Activated CD4-positive, alpha-beta T cell treated with anti-CD3 and anti-CD28 coated beads for 24 hours (primary cell): ENCODE results near the gene DAB2IP.

Source experiments
- DNase-seq, 2 donors: peaks; one replicate each; pipeline ENCODE4 v3.0.0-alpha.2; 2020; ENCODE audit warnings: low read depth in 2 of 2

The DAB2IP gene

GRCh38 chr9:121626012-121626411, 25.4 kb upstream of the DAB2IP start:
- DNase-seq = no peak

GRCh38 chr9:121627427-121627826, 24.0 kb upstream of the DAB2IP start:
- DNase-seq = no peak

GRCh38 chr9:121628401-121628800, 23.0 kb upstream of the DAB2IP start:
- DNase-seq = no peak

- DNase-seq = no peak
These were observed 20.3 kb upstream of the DAB2IP start for GRCh38 chr9:121631115-121631514.

GRCh38 chr9:121631978-121632418, 19.4 kb upstream of the DAB2IP start:
- no peak for DNase-seq

- no peak for DNase-seq
These were observed 18.2 kb upstream of the DAB2IP start for GRCh38 chr9:121633119-121633714.

GRCh38 chr9:121633736-121634135, 17.7 kb upstream of the DAB2IP start:
- no peak for DNase-seq

- DNase-seq = no peak
These were observed 16.8 kb upstream of the DAB2IP start for GRCh38 chr9:121634329-121635261.

- no peak for DNase-seq
These were observed 16.0 kb upstream of the DAB2IP start for GRCh38 chr9:121635300-121635876.

- no peak for DNase-seq
These were observed 15.0 kb upstream of the DAB2IP start for GRCh38 chr9:121636341-121636865.

- DNase-seq = no peak
These were observed 14.3 kb upstream of the DAB2IP start for GRCh38 chr9:121636978-121637712.

- no peak for DNase-seq
These were observed 13.7 kb upstream of the DAB2IP start for GRCh38 chr9:121637713-121638220.

GRCh38 chr9:121638399-121638798, 13.0 kb upstream of the DAB2IP start:
- DNase-seq = no peak

- DNase-seq = no peak
These were observed 12.4 kb upstream of the DAB2IP start for GRCh38 chr9:121638901-121639592.

- DNase-seq = no peak
These were observed 11.8 kb upstream of the DAB2IP start for GRCh38 chr9:121639619-121640018.

GRCh38 chr9:121640076-121640475, 11.4 kb upstream of the DAB2IP start:
- peak; percentile 19 to 44 for DNase-seq

- no peak for DNase-seq
These were observed 10.8 kb upstream of the DAB2IP start for GRCh38 chr9:121640491-121641223.

- DNase-seq = no peak
These were observed 10.2 kb upstream of the DAB2IP start for GRCh38 chr9:121641224-121641611.

GRCh38 chr9:121642758-121643157, 8.7 kb upstream of the DAB2IP start:
- DNase-seq = no peak

- DNase-seq = no peak
These were observed 8.0 kb upstream of the DAB2IP start for GRCh38 chr9:121643473-121643872.
